ENCODE measurements around the gene KIAA0513. TPM values are rescaled to one million over a fixed set of nuclear protein-coding genes. Genes with fewer than 3 reads are reported as not detected.

The KIAA0513 gene
- total and polyA plus RNA-seq, 10 of the 15 experiments (the other 5 are each of a cell fraction or from before 2014, with no cell fraction given) = 0.14 to 5.8 (median 2.0) TPM

GRCh38 chr16:85019659-85020245 is 7.8 kb upstream of the KIAA0513 start:
- ATAC-seq (no peak; the same call in 1 of the 3 replicates), FAIRE-seq (no peak), DNase-seq (ENCODE audit: low read depth, low spot score) (no peak)
- H3K27ac ChIP-seq (ENCODE audit: control insufficient read depth, insufficient read depth) = no peak overlapping the region
- no peaks in the 10 kb centered on the region for H3K36me3 ChIP-seq (ENCODE audit: control insufficient read depth in 2 of 2, insufficient read depth in 2 of 2, low read length in 1 of 2)
- peaks cover 6% of the 10 kb centered on the region for H3K4me1 ChIP-seq (ENCODE audit: control insufficient read depth, insufficient read depth, low read length)
- in situ Hi-C loops (cut with MboI) = no loop called here
- ChIA-PET SMC1A (ENCODE audit: uncharacterized antibody, unreplicated experiment) (no interaction called here), RAD21 (ENCODE audit: unreplicated experiment) (no interaction called here), POLR2A (no interaction called here), CTCF (interaction anchor here (0.7 to 1.8 kb wide), 2 partner anchors 47 to 49 kb away, joined by 3 to 5 read pairs; no protein-coding TSS in a partner anchor)
- H3K4me2 ChIP-seq (ENCODE audit: control insufficient read depth, insufficient read depth) = no peak overlapping the region
- H3K4me3 ChIP-seq = no peak overlapping the region
- intact Hi-C loops (cut with micrococcal nuclease; ENCODE audit: unreplicated experiment) = no loop called here
- H3K9ac ChIP-seq (ENCODE audit: control insufficient read depth, insufficient read depth, low read length) = no peak overlapping the region
- H3K79me2 ChIP-seq (ENCODE audit: control insufficient read depth, insufficient read depth, low read length) = no peaks in the 10 kb centered on the region
- WGBS (ENCODE audit: insufficient coverage, insufficient replicate concordance, low lambda C conversion rate, missing lambda C conversion rate) = 48% methylated on average over 9 of the region's 9 CpGs
- H2AFZ ChIP-seq (ENCODE audit: control insufficient read depth, low read depth, low read length) = no peak overlapping the region
- no peaks in the 10 kb centered on the region for H3K27me3 ChIP-seq (replicated peaks in 1 of 2; ENCODE audit: control insufficient read depth in 2 of 2, insufficient read depth in 2 of 2, low read length in 1 of 2)
- H3K9me3 ChIP-seq (replicated peaks; ENCODE audit: control insufficient read depth, insufficient read depth, low read length) = no peaks in the 10 kb centered on the region
- H4K20me1 ChIP-seq (ENCODE audit: control insufficient read depth, insufficient read depth) = no peaks in the 10 kb centered on the region
- no TSS peak for BruUV-seq (replicated peaks)
- TF ChIP-seq CHD4 (IDR thresholded peaks at IDR 0.05) = no peak
- TF ChIP-seq SKIL (IDR thresholded peaks at IDR 0.05; ENCODE audit: low read depth, poor library complexity, severe bottlenecking) = no peak
- no peak for TF ChIP-seq CHD2 (IDR thresholded peaks at IDR 0.05; ENCODE audit: borderline replicate concordance, low read depth, low read length)
- no peak for TF ChIP-seq BCL3 (IDR thresholded peaks at IDR 0.05; ENCODE audit: borderline replicate concordance, insufficient read depth, low read depth, low read length, poor library complexity, severe bottlenecking)
- TF ChIP-seq MEF2A (IDR thresholded peaks at IDR 0.05; ENCODE audit: insufficient read depth, low read depth, low read length) = no peak
- TF ChIP-seq SRF (IDR thresholded peaks at IDR 0.05; ENCODE audit: low read depth in 2 of 2, low read length in 2 of 2) = no peak
- TF ChIP-seq CUX1 (IDR thresholded peaks at IDR 0.05; ENCODE audit: insufficient replicate concordance, low read depth, low read length) = no peak
- no peak for TF ChIP-seq ZBTB40 (IDR thresholded peaks at IDR 0.05; ENCODE audit: borderline replicate concordance)
- no peak for TF ChIP-seq TARDBP (IDR thresholded peaks at IDR 0.05; ENCODE audit: borderline replicate concordance)
- TF ChIP-seq SMAD5 (IDR thresholded peaks at IDR 0.05; ENCODE audit: low read depth) = no peak
- no peak for TF ChIP-seq POLR2A (IDR thresholded peaks at IDR 0.05; ENCODE audit: low read depth, low read length)

Measured in GM12878 (cell line).